GM23248 (cell line): Measurements from ENCODE around the gene ATR. TPM values are rescaled to one million over a fixed set of nuclear protein-coding genes. Genes with fewer than 3 reads are reported as not detected.

ENCODE experiments used
- DNase-seq: peaks from one replicate; pipeline ENCODE4 v3.0.0-alpha.2; 2015
- H2AFZ ChIP-seq: fragments of 200-600 bp; sonication (generic); 2 replicates; pipeline ENCODE4 v1.6.1; 2016; ENCODE audit warnings: antibody characterized with exemption
- H3F3A ChIP-seq: fragments of 200-600 bp; sonication (generic); 2 replicates; pipeline ENCODE4 v1.6.1; 2016; ENCODE audit warnings: mild to moderate bottlenecking, antibody characterized with exemption, mixed run types; ENCODE audit not compliant: insufficient read depth
- H3K27ac ChIP-seq: fragments of 200-600 bp; sonication (generic); 2 replicates; pipeline ENCODE4 v1.5.1; 2016; ENCODE audit warnings: mild to moderate bottlenecking
- H3K27me3 ChIP-seq: fragments of 200-600 bp; sonication (generic); replicated peaks from 2 replicates; pipeline ENCODE4 v1.6.1; 2016; ENCODE audit warnings: mild to moderate bottlenecking; ENCODE audit not compliant: insufficient read depth
- H3K36me3 ChIP-seq: fragments of 200-600 bp; sonication (generic); 2 replicates; pipeline ENCODE4 v1.6.1; 2016; ENCODE audit warnings: low read depth, mild to moderate bottlenecking
- H3K4me1 ChIP-seq: fragments of 200-600 bp; sonication (generic); 2 replicates; pipeline ENCODE4 v1.6.1; 2016; ENCODE audit warnings: mild to moderate bottlenecking; ENCODE audit not compliant: insufficient read depth
- H3K4me2 ChIP-seq: fragments of 200-600 bp; sonication (generic); one replicate; pipeline ENCODE4 v1.6.1; 2016; ENCODE audit warnings: mild to moderate bottlenecking; ENCODE audit not compliant: unreplicated experiment
- H3K4me3 ChIP-seq: fragments of 200-600 bp; sonication (generic); 2 replicates; pipeline ENCODE4 v1.5.1; 2016; ENCODE audit warnings: mild to moderate bottlenecking
- H3K79me2 ChIP-seq: fragments of 200-600 bp; sonication (generic); 2 replicates; pipeline ENCODE4 v1.6.1; 2016; ENCODE audit warnings: mild to moderate bottlenecking; ENCODE audit not compliant: insufficient read depth
- H3K9ac ChIP-seq: fragments of 200-600 bp; sonication (generic); 2 replicates; pipeline ENCODE4 v1.6.1; 2016; ENCODE audit warnings: mild to moderate bottlenecking
- H3K9me2 ChIP-seq: fragments of 200-600 bp; sonication (generic); 2 replicates; pipeline ENCODE4 v1.6.1; 2016; ENCODE audit warnings: mixed run types, mild to moderate bottlenecking, moderate library complexity; ENCODE audit not compliant: insufficient read depth
- H3K9me3 ChIP-seq: fragments of 200-600 bp; sonication (generic); one replicate; pipeline ENCODE4 v1.6.1; 2017; ENCODE audit warnings: low read depth
- H4K20me1 ChIP-seq: fragments of 200-600 bp; sonication (generic); 2 replicates; pipeline ENCODE4 v1.6.0; 2016; ENCODE audit not compliant: insufficient read depth
- EZH2 ChIP-seq: fragments of 200-600 bp; sonication (generic); IDR thresholded peaks from 2 replicates; pipeline ENCODE4 v1.6.1; 2018; ENCODE audit warnings: antibody characterized with exemption, mild to moderate bottlenecking; ENCODE audit not compliant: insufficient read depth, poor library complexity, severe bottlenecking
- EZH2phosphoT487 ChIP-seq: fragments of 200-600 bp; sonication (generic); IDR thresholded peaks from 2 replicates; pipeline ENCODE4 v1.6.1; 2018; ENCODE audit warnings: antibody characterized with exemption, moderate library complexity, mild to moderate bottlenecking, low read depth; ENCODE audit not compliant: insufficient read depth
- WGBS, 2 experiments: methylation state at CpG; one replicate each; pipeline ENCODE4 v1.1.6; 2015 to 2017; ENCODE audit warnings: low lambda C conversion rate in 2 of 2, low coverage in 1 of 2; ENCODE audit errors: missing lambda C conversion rate in 2 of 2; 5-methylcytosine and 5-hydroxymethylcytosine counted together
- in situ Hi-C: fragments of 300-500 bp; cut with MboI; formaldehyde crosslinking; loops from 2 replicates; pipeline ENCODE4 v1.15.0; 2020
- polyA plus RNA-seq: library from polyadenylated mRNA; unstranded; fragments of >200 nt; fragmentation: Nextera tagmentation; extraction: Ambion mirVana; gene quantifications from 2 replicates; pipeline ENCODE4 v1.2.1, GENCODE V29; 2016
- total RNA-seq: library from RNA; depleted of rRNA; stranded (reverse); fragments of >200 nt; shearing (Covaris generic); gene quantifications from 2 replicates; pipeline ENCODE4 v1.2.3, GENCODE V29; 2014

Gene ATR
- total and polyA plus RNA-seq, 2 experiments from 2014 or later = 15.1 to 28.3 TPM

GRCh38 chr3:142568393-142569017 lies 10.0 kb downstream of the ATR start:
- Histone ChIP-seq H3K4me3 (no peak overlapping the region), H3K79me2 (peaks cover 71% of the 10 kb centered on the region), H2AFZ (no peak overlapping the region), H3K9me2 (no peaks in the 10 kb centered on the region), H3K9me3 (no peaks in the 10 kb centered on the region), H3K4me1 (no peaks in the 10 kb centered on the region), H3K27ac (no peak overlapping the region), H3K4me2 (no peak overlapping the region), H3K9ac (no peak overlapping the region), H3F3A (no peaks in the 10 kb centered on the region), H3K27me3 (no peaks in the 10 kb centered on the region), H3K36me3 (peaks cover 17% of the 10 kb centered on the region), H4K20me1 (peaks cover 7% of the 10 kb centered on the region; the same call in 1 of the 2 replicates)
- in situ Hi-C loops = no loop called here
- TF ChIP-seq EZH2phosphoT487 (no peak), EZH2 (no peak)
- WGBS, 2 experiments = 98 to 100% methylated on average over 20 to 21 of the region's 21 CpGs
- DNase-seq = no peak

- Histone ChIP-seq H3K9ac (no peak overlapping the region), H3K27me3 (no peaks in the 10 kb centered on the region), H3K9me2 (no peaks in the 10 kb centered on the region), H3K36me3 (peaks cover 26% of the 10 kb centered on the region), H3K4me2 (no peak overlapping the region), H3F3A (no peaks in the 10 kb centered on the region), H3K4me3 (no peak overlapping the region), H3K79me2 (peaks cover 48% of the 10 kb centered on the region), H3K27ac (no peak overlapping the region), H3K9me3 (no peaks in the 10 kb centered on the region), H2AFZ (no peak overlapping the region), H4K20me1 (no peaks in the 10 kb centered on the region), H3K4me1 (no peaks in the 10 kb centered on the region)
- no peak for TF ChIP-seq EZH2phosphoT487
- TF ChIP-seq EZH2 = no peak
- in situ Hi-C loops = no loop called here
- WGBS, 2 experiments = 98 to 99% methylated on average over 3 of the region's 3 CpGs
- no peak for DNase-seq
Measured at GRCh38 chr3:142566096-142566495, 12.4 kb downstream of the ATR start.

GRCh38 chr3:142563496-142563997 lies 15.0 kb downstream of the ATR start:
- Histone ChIP-seq H3K4me1 (no peaks in the 10 kb centered on the region), H3K27me3 (no peaks in the 10 kb centered on the region), H3K4me3 (no peak overlapping the region), H3F3A (no peaks in the 10 kb centered on the region), H3K79me2 (peaks cover 23% of the 10 kb centered on the region), H4K20me1 (no peaks in the 10 kb centered on the region), H3K36me3 (peaks cover 28% of the 10 kb centered on the region), H3K9me3 (no peaks in the 10 kb centered on the region), H3K27ac (no peak overlapping the region), H3K4me2 (no peak overlapping the region), H3K9ac (no peak overlapping the region), H3K9me2 (no peaks in the 10 kb centered on the region), H2AFZ (no peak overlapping the region)
- TF ChIP-seq EZH2 (no peak), EZH2phosphoT487 (no peak)
- 87 to 89% methylated on average over 4 of the region's 4 CpGs for WGBS, 2 experiments
- DNase-seq = no peak
- in situ Hi-C loops = no loop called here

GRCh38 chr3:142560118-142560517 lies 18.4 kb downstream of the ATR start:
- Histone ChIP-seq H3K4me2 (no peak overlapping the region), H4K20me1 (no peaks in the 10 kb centered on the region), H3K9me3 (no peaks in the 10 kb centered on the region), H3K4me1 (no peaks in the 10 kb centered on the region), H3F3A (no peaks in the 10 kb centered on the region), H3K4me3 (no peak overlapping the region), H3K79me2 (no peaks in the 10 kb centered on the region), H3K36me3 (peaks cover 41% of the 10 kb centered on the region), H3K9me2 (no peaks in the 10 kb centered on the region), H3K27me3 (no peaks in the 10 kb centered on the region), H3K27ac (no peak overlapping the region), H3K9ac (no peak overlapping the region), H2AFZ (no peak overlapping the region)
- DNase-seq = no peak
- in situ Hi-C loops = no loop called here
- TF ChIP-seq EZH2phosphoT487 (no peak), EZH2 (no peak)
